Neural cell (in vitro differentiated cells): Measurements from ENCODE around the gene USP32. TPM values are rescaled to one million over a fixed set of nuclear protein-coding genes. Genes with fewer than 3 reads are reported as not detected.

ENCODE experiments used
- H2AFZ ChIP-seq: fragments of 200-600, 300-800 bp; sonication (generic), shearing (Covaris generic); 2 replicates; pipeline ENCODE4 v1.6.0; 2014; ENCODE audit warnings: low read depth, mild to moderate bottlenecking, antibody characterized with exemption, low read length, moderate library complexity
- H3F3A ChIP-seq: fragments of 200-600 bp; shearing (Covaris generic); 2 replicates; pipeline ENCODE4 v1.6.1; 2016; ENCODE audit warnings: mild to moderate bottlenecking, moderate library complexity, mixed read lengths, antibody characterized with exemption, low read length; ENCODE audit not compliant: insufficient read depth, poor library complexity, severe bottlenecking
- H3K27ac ChIP-seq: fragments of 200-600, 300-800 bp; sonication (generic), shearing (Covaris generic); 2 replicates; pipeline ENCODE4 v1.5.1; 2014; ENCODE audit warnings: mild to moderate bottlenecking, low read length, moderate library complexity
- H3K27me3 ChIP-seq: fragments of 300-800, 200-600 bp; sonication (generic), shearing (Covaris generic); 2 replicates; pipeline ENCODE4 v1.6.0; 2014; ENCODE audit warnings: mild to moderate bottlenecking, low read depth, low read length, moderate library complexity; ENCODE audit not compliant: insufficient read depth
- H3K36me3 ChIP-seq: fragments of 300-800, 200-600 bp; sonication (generic), shearing (Covaris generic); 2 replicates; pipeline ENCODE4 v1.5.1; 2014; ENCODE audit warnings: mild to moderate bottlenecking, antibody characterized with exemption, low read length, moderate library complexity; ENCODE audit not compliant: insufficient read depth
- H3K4me2 ChIP-seq: fragments of 300-800, 200-600 bp; sonication (generic), shearing (Covaris generic); 2 replicates; pipeline ENCODE4 v1.6.0; 2014; ENCODE audit warnings: mild to moderate bottlenecking, low read length
- H3K4me3 ChIP-seq: fragments of 300-800, 200-600 bp; sonication (generic), shearing (Covaris generic); 2 replicates; pipeline ENCODE4 v1.5.1; 2014; ENCODE audit warnings: mild to moderate bottlenecking, low read length, moderate library complexity
- H3K79me2 ChIP-seq: fragments of 200-600 bp; shearing (Covaris generic); replicated peaks from 2 replicates; pipeline ENCODE4 v1.6.0; 2014; ENCODE audit warnings: mild to moderate bottlenecking, low read length, moderate library complexity; ENCODE audit not compliant: insufficient read depth
- H3K9ac ChIP-seq: fragments of 300-800, 200-600 bp; sonication (generic), shearing (Covaris generic); 2 replicates; pipeline ENCODE4 v1.6.1; 2016; ENCODE audit warnings: mild to moderate bottlenecking, low read length, mixed read lengths
- H3K9me2 ChIP-seq: fragments of 200-600 bp; shearing (Covaris generic); 2 replicates; pipeline ENCODE4 v1.6.1; 2016; ENCODE audit warnings: mild to moderate bottlenecking, low read length, mixed read lengths; ENCODE audit not compliant: insufficient read depth
- H3K9me3 ChIP-seq: fragments of 200-600, 300-800 bp; sonication (generic), shearing (Covaris generic); 2 replicates; pipeline ENCODE4 v1.6.1; 2016; ENCODE audit warnings: mild to moderate bottlenecking, mixed run types, low read length, moderate library complexity, mixed read lengths
- H4K20me1 ChIP-seq: fragments of 200-600 bp; shearing (Covaris generic); 2 replicates; pipeline ENCODE4 v1.6.1; 2016; ENCODE audit warnings: mild to moderate bottlenecking, mixed run types; ENCODE audit not compliant: insufficient read depth
- CTCF ChIP-seq: fragments of 450-650 bp; IDR thresholded peaks from 2 replicates; pipeline ENCODE4 v1.5.1; 2014; ENCODE audit warnings: antibody characterized with exemption, mild to moderate bottlenecking, moderate library complexity; ENCODE audit not compliant: poor library complexity, severe bottlenecking
- EP300 ChIP-seq: fragments of 450-650 bp; conservative IDR thresholded peaks from 2 replicates; pipeline ENCODE4 v1.6.1; 2014; ENCODE audit warnings: antibody characterized with exemption, mild to moderate bottlenecking, moderate library complexity; ENCODE audit not compliant: poor library complexity, severe bottlenecking
- EZH2 ChIP-seq: fragments of 200-600, 300-800 bp; shearing (Covaris generic), sonication (generic); IDR thresholded peaks from 2 replicates; pipeline ENCODE4 v1.6.1; 2014; ENCODE audit warnings: antibody characterized with exemption, low read length, borderline replicate concordance, mild to moderate bottlenecking; ENCODE audit not compliant: insufficient read depth, poor library complexity, severe bottlenecking
- MXI1 ChIP-seq: fragments of 450-650 bp; conservative IDR thresholded peaks from 2 replicates; pipeline ENCODE4 v1.6.1; 2014; ENCODE audit warnings: antibody characterized with exemption, mild to moderate bottlenecking; ENCODE audit not compliant: poor library complexity, severe bottlenecking
- POLR2AphosphoS5 ChIP-seq: IDR thresholded peaks from 2 replicates; pipeline ENCODE4 v1.6.1; 2012
- RAD21 ChIP-seq: fragments of 450-650 bp; conservative IDR thresholded peaks from 2 replicates; pipeline ENCODE4 v1.6.1; 2014; ENCODE audit warnings: antibody characterized with exemption, mild to moderate bottlenecking, moderate library complexity
- REST ChIP-seq: IDR thresholded peaks from 2 replicates; pipeline ENCODE4 v1.6.1; 2012; ENCODE audit warnings: borderline replicate concordance
- SMC3 ChIP-seq: fragments of 450-650 bp; conservative IDR thresholded peaks from 2 replicates; pipeline ENCODE4 v1.6.1; 2014; ENCODE audit warnings: antibody characterized with exemption, mild to moderate bottlenecking, moderate library complexity; ENCODE audit not compliant: poor library complexity
- TAF1 ChIP-seq: IDR thresholded peaks from 2 replicates; pipeline ENCODE4 v1.6.1; 2012; ENCODE audit warnings: low read depth
- polyA plus RNA-seq: library from polyadenylated mRNA; depleted of rRNA; stranded (reverse); fragments of >200 nt; gene quantifications from 2 replicates; pipeline ENCODE4 v1.2.3, GENCODE V29; 2014

The USP32 gene
- polyA plus RNA-seq, 1 donor from 2014 or later: 25.7 TPM

- TF ChIP-seq REST (no peak), CTCF (no peak), POLR2AphosphoS5 (no peak), TAF1 (no peak), RAD21 (no peak), MXI1 (no peak), SMC3 (no peak)
- Histone ChIP-seq H3K4me2 (no peak overlapping the region), H3K9me3 (no peaks in the 10 kb centered on the region), H3K36me3 (no peaks in the 10 kb centered on the region), H2AFZ (no peak overlapping the region), H3K27me3 (no peaks in the 10 kb centered on the region), H3K79me2 (no peaks in the 10 kb centered on the region), H4K20me1 (no peaks in the 10 kb centered on the region), H3K4me3 (no peak overlapping the region), H3K9me2 (no peaks in the 10 kb centered on the region), H3F3A (no peaks in the 10 kb centered on the region), H3K9ac (no peak overlapping the region), H3K27ac (no peak overlapping the region)
Observed at GRCh38 chr17:60311936-60312335, 80.0 kb downstream of the USP32 start.

- H3K27ac ChIP-seq: no peak overlapping the region
- no peaks in the 10 kb centered on the region for H3K27me3 ChIP-seq
- no peaks in the 10 kb centered on the region for H3K9me3 ChIP-seq
- H4K20me1 ChIP-seq: no peaks in the 10 kb centered on the region
- no peak overlapping the region for H3K9ac ChIP-seq
- H3K4me3 ChIP-seq: no peak overlapping the region
- no peaks in the 10 kb centered on the region for H3F3A ChIP-seq
- H2AFZ ChIP-seq: no peak overlapping the region
- H3K9me2 ChIP-seq: no peaks in the 10 kb centered on the region
- TF ChIP-seq CTCF: no peak
- TF ChIP-seq RAD21: no peak
- no peak for TF ChIP-seq POLR2AphosphoS5
- no peak for TF ChIP-seq TAF1
- no peak for TF ChIP-seq MXI1
- TF ChIP-seq SMC3: no peak
- TF ChIP-seq REST: no peak
- no peak for TF ChIP-seq EZH2
- TF ChIP-seq EP300: no peak
- H3K4me2 ChIP-seq: no peak overlapping the region
- H3K36me3 ChIP-seq: no peaks in the 10 kb centered on the region
- H3K79me2 ChIP-seq: no peaks in the 10 kb centered on the region
Observed at GRCh38 chr17:60311186-60311585, 80.7 kb downstream of the USP32 start.
